HG02588 (cell line): ENCODE measurements around the gene DSCAM.

Experiments
- ATAC-seq: cut with Tn5 transposase; IDR thresholded peaks from one replicate; pipeline ENCODE4 v1.9.1; 2021; ENCODE audit warnings: mild to moderate bottlenecking, moderate library complexity; ENCODE audit not compliant: unreplicated experiment

DSCAM gene

DNA sequence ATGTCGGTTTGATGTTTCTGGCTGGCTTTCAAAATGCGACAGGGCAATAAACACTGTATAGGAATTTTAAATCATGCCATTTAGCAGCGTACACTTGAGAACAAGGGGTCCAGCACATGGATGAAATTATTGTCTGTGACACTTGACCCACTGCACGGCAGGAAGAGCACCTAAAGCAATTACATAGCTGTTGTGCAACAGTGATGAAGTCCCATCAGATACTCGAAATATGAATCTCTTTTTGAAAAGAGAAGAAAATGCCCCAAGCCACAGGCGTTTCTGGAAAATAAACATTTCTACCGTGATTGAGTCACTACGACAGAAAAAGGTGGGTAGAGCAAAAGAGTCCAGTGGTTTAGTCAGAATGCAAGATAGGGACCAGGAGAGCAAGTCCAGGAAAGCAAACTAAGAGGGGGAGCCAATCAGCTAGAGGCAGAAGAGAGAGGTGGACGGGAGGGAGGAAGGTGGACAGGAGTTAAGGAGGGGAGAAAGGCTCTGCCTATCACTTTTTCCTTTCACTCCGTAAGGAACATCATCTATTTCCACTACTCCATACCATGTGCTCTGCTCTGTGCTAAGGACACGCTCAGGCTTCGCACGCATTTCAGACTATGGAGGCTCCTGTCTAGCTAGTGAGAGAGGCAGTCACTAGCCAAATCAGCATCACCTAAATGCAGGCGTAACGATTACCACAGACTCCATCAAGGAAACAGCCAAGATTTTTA is 6.4 kb downstream of the DSCAM start:
- no peak for ATAC-seq

DNA sequence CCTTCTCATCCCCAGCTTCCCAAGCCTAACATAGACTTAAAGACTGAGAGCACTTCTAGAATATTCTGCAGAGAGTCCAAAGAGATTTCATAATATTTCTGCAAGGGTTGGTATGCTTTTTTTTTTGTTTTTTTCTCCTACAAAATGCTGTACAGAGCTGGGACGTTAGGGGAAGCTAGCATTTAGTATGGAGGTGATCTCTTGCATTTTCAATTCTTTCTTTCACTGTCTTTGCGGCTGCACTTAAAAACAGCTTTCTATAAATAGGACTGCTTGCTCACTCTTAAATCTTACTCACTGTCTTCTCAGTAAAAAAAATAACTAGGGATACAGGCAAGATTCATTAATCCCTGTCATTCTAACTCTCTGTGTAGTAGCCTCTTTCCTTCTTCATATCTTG is 7.4 kb downstream of the DSCAM start:
- no peak for ATAC-seq

- no peak for ATAC-seq
Measured at GRCh38 chr21:40837456-40837855, 9.5 kb downstream of the DSCAM start.

GRCh38 chr21:40835184-40835694 is 11.7 kb downstream of the DSCAM start:
- ATAC-seq = no peak

DNA sequence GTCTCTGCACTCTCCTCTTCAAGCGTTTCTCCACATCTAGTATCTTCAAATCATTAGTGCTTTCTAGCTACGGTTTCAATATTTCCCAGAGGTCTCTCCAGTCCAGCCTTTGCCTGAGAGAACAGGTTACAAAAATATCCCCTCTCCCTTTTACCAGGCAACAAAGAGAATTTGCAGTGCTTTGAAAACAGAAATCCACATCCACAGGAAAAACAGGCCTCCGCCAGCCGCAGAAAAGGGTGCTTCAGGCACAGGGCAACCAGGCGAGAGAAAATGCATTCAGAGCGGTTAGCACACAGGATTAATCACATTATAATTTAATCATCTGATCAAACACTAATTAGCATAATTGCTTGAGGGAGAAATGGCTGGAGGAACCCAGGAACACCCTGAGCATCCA is 13.8 kb downstream of the DSCAM start:
- ATAC-seq = no peak

- ATAC-seq = no peak
Measured at GRCh38 chr21:40832316-40832715, 14.6 kb downstream of the DSCAM start.

- ATAC-seq = no peak
Measured at GRCh38 chr21:40830836-40831235, 16.1 kb downstream of the DSCAM start.

- no peak for ATAC-seq
Measured at GRCh38 chr21:40829791-40830190, 17.2 kb downstream of the DSCAM start.

GRCh38 chr21:40829308-40829707 is 17.6 kb downstream of the DSCAM start:
- no peak for ATAC-seq

DNA sequence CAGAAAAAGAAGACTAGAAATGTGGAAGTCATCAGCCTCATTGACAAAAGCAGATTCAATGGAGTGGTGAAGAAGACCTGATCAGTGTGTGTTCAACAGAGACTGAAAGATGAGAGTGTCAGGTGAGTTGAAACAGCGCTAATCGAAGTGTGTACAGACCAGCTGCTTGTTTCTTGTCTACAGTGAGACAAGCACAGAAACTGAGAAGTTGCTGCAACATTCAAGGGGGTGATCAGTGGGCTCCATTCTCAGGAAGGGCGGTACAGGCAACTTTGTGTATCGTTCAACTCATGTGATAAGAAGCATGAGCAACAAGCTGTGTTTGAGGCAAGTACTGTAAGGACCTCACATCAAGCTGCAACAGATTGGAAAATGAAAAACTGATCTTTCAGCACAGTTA is 19.4 kb downstream of the DSCAM start:
- ATAC-seq = no peak

DNA sequence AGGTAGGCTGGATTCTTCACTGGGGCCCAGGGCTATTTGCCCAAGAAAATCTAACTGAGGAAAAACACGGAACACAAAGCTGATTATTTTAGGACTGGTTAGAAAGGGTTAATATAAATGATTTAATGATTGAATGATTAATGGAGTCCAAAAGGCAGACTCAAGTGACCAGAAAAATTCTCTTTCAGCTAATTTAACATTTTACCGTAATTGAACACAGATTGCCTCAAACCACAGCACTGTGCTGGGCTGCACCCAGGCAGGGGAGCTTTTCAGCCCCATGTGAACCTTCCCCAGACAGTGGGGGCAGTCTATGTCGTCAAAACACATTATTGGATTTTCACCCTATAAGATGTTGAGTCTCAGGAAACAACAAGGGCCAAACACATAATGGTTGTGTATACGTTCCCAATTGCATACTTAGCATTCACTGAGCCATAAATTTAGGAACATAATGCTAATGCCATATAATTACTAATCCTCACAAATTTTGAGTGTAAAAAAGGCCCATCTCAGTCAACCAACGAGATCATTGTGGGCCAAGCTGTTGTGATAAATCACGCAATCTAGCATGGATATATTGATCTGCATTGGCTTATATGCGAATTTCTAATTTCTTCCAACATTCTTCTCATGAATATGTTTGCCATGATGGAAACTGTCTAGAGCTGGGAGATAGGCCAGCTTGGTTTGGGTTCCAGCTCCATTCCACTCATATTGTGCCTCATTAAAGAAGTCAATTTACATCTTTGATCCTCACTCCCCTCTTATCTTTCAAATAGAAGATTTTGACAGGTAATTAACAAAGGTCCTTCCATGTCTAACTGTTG is 27.7 kb downstream of the DSCAM start:
- ATAC-seq = no peak

- ATAC-seq = no peak
Measured at GRCh38 chr21:40813918-40814317, 33.0 kb downstream of the DSCAM start.

- no peak for ATAC-seq
Measured at GRCh38 chr21:40809673-40810197, 37.2 kb downstream of the DSCAM start.

DNA sequence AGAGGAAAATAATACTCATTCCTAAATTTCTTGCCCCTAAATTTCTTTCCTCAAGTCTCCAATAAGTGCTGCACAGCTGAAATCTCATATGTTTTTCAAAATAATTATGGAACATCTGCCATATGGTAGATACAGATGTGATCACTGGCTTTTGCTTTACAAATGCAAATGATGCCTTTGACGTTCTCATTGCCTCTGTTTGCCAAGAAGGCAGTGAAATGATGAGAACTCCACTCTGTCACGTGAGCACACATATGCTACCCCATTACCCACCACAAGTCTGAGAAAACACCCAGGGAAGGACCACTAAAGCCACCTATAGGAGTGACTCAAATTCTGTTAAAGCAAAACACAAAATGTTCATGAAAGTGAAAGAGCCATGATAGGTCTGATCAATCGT is 43.9 kb downstream of the DSCAM start:
- ATAC-seq = no peak

- ATAC-seq = no peak
Measured at GRCh38 chr21:40800126-40800525, 46.8 kb downstream of the DSCAM start.

GRCh38 chr21:40797891-40798290 is 49.1 kb downstream of the DSCAM start:
- ATAC-seq = no peak

DNA sequence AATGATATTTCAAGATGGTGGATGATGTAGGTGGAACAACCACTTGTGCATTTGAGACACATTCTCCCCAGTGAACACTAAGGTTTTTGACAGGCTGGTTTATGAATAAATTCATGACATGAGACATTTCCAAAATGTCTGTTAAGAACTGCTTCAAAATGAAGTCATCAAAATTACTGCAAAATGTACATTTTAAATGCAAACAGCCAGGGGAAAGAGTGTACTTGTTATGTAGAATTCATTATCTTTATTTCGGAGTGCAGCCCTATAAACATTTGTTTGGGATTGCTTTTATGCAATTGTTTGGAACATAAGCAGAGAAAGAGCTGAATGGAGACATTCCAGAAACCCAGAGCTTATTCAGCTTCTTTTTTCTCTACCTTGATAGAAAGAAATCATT is 49.5 kb downstream of the DSCAM start:
- ATAC-seq = no peak

- no peak for ATAC-seq
Measured at GRCh38 chr21:40796464-40796863, 50.5 kb downstream of the DSCAM start.

GRCh38 chr21:40795313-40795712 is 51.6 kb downstream of the DSCAM start:
- no peak for ATAC-seq

GRCh38 chr21:40792691-40793456 is 54.1 kb downstream of the DSCAM start:
- no peak for ATAC-seq

- no peak for ATAC-seq
Measured at GRCh38 chr21:40788635-40789034, 58.3 kb downstream of the DSCAM start.
